Stimulated activated CD8-positive, alpha-beta memory T cell treated with anti-CD3 and anti-CD28 coated beads, Interleukin-4, amount 100 ng/mL, for 1 hour (primary cell): Measurements from ENCODE around the gene CYP46A1.
"Not testable (repeated sequence)": the region's sequence is repeated elsewhere in the genome, so short reads cannot be mapped to it uniquely, and the experiment has no call there.

Source experiments
- DNase-seq, 2 donors: peaks; one replicate each; pipeline ENCODE4 v3.0.0-alpha.2; 2020; ENCODE audit warnings: low read depth in 2 of 2, low spot score in 1 of 2

CYP46A1 gene

GRCh38 chr14:99755629-99756603, 71.8 kb downstream of the CYP46A1 start:
- no peak for DNase-seq

GRCh38 chr14:99756796-99757195, 72.7 kb downstream of the CYP46A1 start:
- DNase-seq = no peak

- DNase-seq = no peak
Measured at GRCh38 chr14:99757331-99758070, 73.4 kb downstream of the CYP46A1 start.

GRCh38 chr14:99758121-99758821, 74.2 kb downstream of the CYP46A1 start:
- no peak for DNase-seq

- no peak for DNase-seq
Measured at GRCh38 chr14:99758872-99759545, 74.9 kb downstream of the CYP46A1 start.

- no peak for DNase-seq
Measured at GRCh38 chr14:99759546-99759925, 75.4 kb downstream of the CYP46A1 start.

GRCh38 chr14:99760817-99761216, 76.7 kb downstream of the CYP46A1 start:
- DNase-seq = no peak

- DNase-seq = not testable (repeated sequence)
Measured at GRCh38 chr14:99762911-99763310, 78.8 kb downstream of the CYP46A1 start.

- DNase-seq = no peak
Measured at GRCh38 chr14:99763527-99764221, 79.6 kb downstream of the CYP46A1 start.

GRCh38 chr14:99764222-99764706, 80.2 kb downstream of the CYP46A1 start:
- DNase-seq = no peak

GRCh38 chr14:99768381-99768780, 84.3 kb downstream of the CYP46A1 start:
- DNase-seq = no peak

GRCh38 chr14:99769123-99769522, 85.0 kb downstream of the CYP46A1 start:
- no peak for DNase-seq

GRCh38 chr14:99769799-99770198, 85.7 kb downstream of the CYP46A1 start:
- no peak for DNase-seq

- DNase-seq = no peak
Measured at GRCh38 chr14:99772371-99773283, 88.5 kb downstream of the CYP46A1 start.

- no peak for DNase-seq
Measured at GRCh38 chr14:99773521-99774497, 89.7 kb downstream of the CYP46A1 start.

- no peak for DNase-seq
Measured at GRCh38 chr14:99774556-99775307, 90.6 kb downstream of the CYP46A1 start.

GRCh38 chr14:99775351-99775750, 91.3 kb downstream of the CYP46A1 start:
- DNase-seq = no peak
